ENCODE results near the gene ISY1.

- no peak for TF ChIP-seq CTCF (conservative IDR thresholded peaks at IDR 0.05; ENCODE audit: low read length)
- TF ChIP-seq EZH2phosphoT487 (IDR thresholded peaks at IDR 0.05; ENCODE audit: borderline replicate concordance): no peak
Observed at GRCh38 chr3:129082026-129082425, 78.8 kb downstream of the ISY1 start.

Measured in Loucy (cell line).